Thyroid gland (tissue), 4 donors: ENCODE data around the gene LZTS3.
A peak's percentile ranks its signal among the peaks of the same experiment; 100 is the strongest.

Experiments
- CTCF ChIP-seq, 6 experiments: fragments of 200-600 bp in 3 of 6; fragments of 450-650 bp in 3 of 6; sonication (generic) in 3 of 6; IDR thresholded peaks; one replicate each; pipeline ENCODE4 v1.5.1; 2016 to 2019; ENCODE audit warnings: antibody characterized with exemption in 6 of 6, mild to moderate bottlenecking in 2 of 6, inconsistent platforms in 1 of 6, moderate library complexity in 1 of 6
- POLR2A ChIP-seq, 2 donors: fragments of 450-650 bp; IDR thresholded peaks; one replicate each; pipeline ENCODE4 v1.6.1; 2017; ENCODE audit warnings: antibody characterized with exemption in 2 of 2, mild to moderate bottlenecking in 2 of 2, moderate library complexity in 1 of 2

- TF ChIP-seq CTCF (IDR thresholded peaks at IDR 0.05) (peak in 4 of 6 experiments; percentile 14 to 38 (median 29)), POLR2A (IDR thresholded peaks at IDR 0.05) (no peak)
Measured at GRCh38 chr20:3173610-3174441, 477 bp upstream of the LZTS3 start.
